Neuron (in vitro differentiated cells): ENCODE data around the gene CCR4.
"Not testable (repeated sequence)": the region's sequence is repeated elsewhere in the genome, so short reads cannot be mapped to it uniquely, and the experiment has no call there.

ENCODE experiments used
- H2AFZ ChIP-seq: one replicate; pipeline ENCODE4 v1.6.1; 2013; ENCODE audit warnings: low read depth, mild to moderate bottlenecking, inconsistent platforms, low read length, moderate library complexity
- H3K27me3 ChIP-seq: one replicate; pipeline ENCODE4 v1.6.1; 2013; ENCODE audit warnings: low read length; ENCODE audit not compliant: insufficient read depth
- H3K36me3 ChIP-seq: one replicate; pipeline ENCODE4 v1.6.1; 2013; ENCODE audit warnings: low read length; ENCODE audit not compliant: insufficient read depth
- H3K4me1 ChIP-seq: one replicate; pipeline ENCODE4 v1.6.1; 2013; ENCODE audit warnings: low read length; ENCODE audit not compliant: insufficient read depth
- H3K4me3 ChIP-seq: 2 replicates; pipeline ENCODE4 v1.5.1; 2013; ENCODE audit warnings: mild to moderate bottlenecking, low read length, moderate library complexity
- H3K9me3 ChIP-seq: one replicate; pipeline ENCODE4 v1.6.1; 2013; ENCODE audit warnings: low read length

Gene CCR4

GRCh38 chr3:32975891-32976595, 24.6 kb downstream of the CCR4 start:
- no peaks in the 10 kb centered on the region for H3K4me1 ChIP-seq

GRCh38 chr3:32977861-32978260, 26.4 kb downstream of the CCR4 start:
- no peak overlapping the region for H2AFZ ChIP-seq
- H3K4me1 ChIP-seq = no peaks in the 10 kb centered on the region
- H3K36me3 ChIP-seq = no peaks in the 10 kb centered on the region
- H3K27me3 ChIP-seq = no peaks in the 10 kb centered on the region
- H3K4me3 ChIP-seq = no peak overlapping the region
- H3K9me3 ChIP-seq = no peaks in the 10 kb centered on the region

More at GRCh38 chr3:32975891-32976595, 24.6 kb downstream of the CCR4 start:
- H2AFZ ChIP-seq = no peak overlapping the region
- H3K9me3 ChIP-seq = no peaks in the 10 kb centered on the region
- no peak overlapping the region for H3K4me3 ChIP-seq
- H3K36me3 ChIP-seq = no peaks in the 10 kb centered on the region
- no peaks in the 10 kb centered on the region for H3K27me3 ChIP-seq

GRCh38 chr3:32978331-32978730, 26.9 kb downstream of the CCR4 start:
- Histone ChIP-seq H3K27me3 (no peaks in the 10 kb centered on the region), H3K4me1 (no peaks in the 10 kb centered on the region), H3K36me3 (no peaks in the 10 kb centered on the region), H3K9me3 (no peaks in the 10 kb centered on the region), H2AFZ (no peak overlapping the region), H3K4me3 (no peak overlapping the region)

- Histone ChIP-seq H3K36me3 (no peaks in the 10 kb centered on the region), H3K9me3 (no peaks in the 10 kb centered on the region), H3K27me3 (no peaks in the 10 kb centered on the region), H3K4me3 (no peak overlapping the region), H3K4me1 (no peaks in the 10 kb centered on the region), H2AFZ (no peak overlapping the region)
Observed at GRCh38 chr3:32983124-32983523, 31.7 kb downstream of the CCR4 start.

GRCh38 chr3:32984918-32985317, 33.5 kb downstream of the CCR4 start:
- not testable (repeated sequence) for H3K36me3 ChIP-seq, H3K4me3 ChIP-seq, H3K4me1 ChIP-seq, H3K27me3 ChIP-seq, H2AFZ ChIP-seq, H3K9me3 ChIP-seq

- H3K4me3 ChIP-seq = no peak overlapping the region
- no peaks in the 10 kb centered on the region for H3K27me3 ChIP-seq
- H3K9me3 ChIP-seq = no peaks in the 10 kb centered on the region
- H2AFZ ChIP-seq = no peak overlapping the region
- no peaks in the 10 kb centered on the region for H3K36me3 ChIP-seq
- H3K4me1 ChIP-seq = no peaks in the 10 kb centered on the region
Observed at GRCh38 chr3:32989171-32989570, 37.7 kb downstream of the CCR4 start.

- Histone ChIP-seq H3K9me3 (no peaks in the 10 kb centered on the region), H3K4me3 (no peak overlapping the region), H3K36me3 (no peaks in the 10 kb centered on the region), H2AFZ (no peak overlapping the region), H3K27me3 (no peaks in the 10 kb centered on the region), H3K4me1 (no peaks in the 10 kb centered on the region)
Observed at GRCh38 chr3:32990116-32990515, 38.7 kb downstream of the CCR4 start.

GRCh38 chr3:32991781-32992180, 40.3 kb downstream of the CCR4 start:
- Histone ChIP-seq H3K36me3 (no peaks in the 10 kb centered on the region), H2AFZ (no peak overlapping the region)

GRCh38 chr3:32992310-32992686, 40.9 kb downstream of the CCR4 start:
- no peaks in the 10 kb centered on the region for H3K9me3 ChIP-seq
- H3K4me1 ChIP-seq = no peaks in the 10 kb centered on the region
- no peaks in the 10 kb centered on the region for H3K36me3 ChIP-seq
- no peak overlapping the region for H3K4me3 ChIP-seq
- H2AFZ ChIP-seq = no peak overlapping the region
- no peaks in the 10 kb centered on the region for H3K27me3 ChIP-seq

More at GRCh38 chr3:32991781-32992180, 40.3 kb downstream of the CCR4 start:
- no peaks in the 10 kb centered on the region for H3K4me1 ChIP-seq
- no peaks in the 10 kb centered on the region for H3K9me3 ChIP-seq
- H3K27me3 ChIP-seq = no peaks in the 10 kb centered on the region
- no peak overlapping the region for H3K4me3 ChIP-seq

GRCh38 chr3:32994045-32994444, 42.6 kb downstream of the CCR4 start:
- Histone ChIP-seq H3K27me3 (no peaks in the 10 kb centered on the region), H2AFZ (no peak overlapping the region), H3K36me3 (no peaks in the 10 kb centered on the region), H3K9me3 (no peaks in the 10 kb centered on the region), H3K4me1 (no peaks in the 10 kb centered on the region), H3K4me3 (no peak overlapping the region)

GRCh38 chr3:32995098-32995497, 43.7 kb downstream of the CCR4 start:
- Histone ChIP-seq H3K36me3 (no peaks in the 10 kb centered on the region), H3K9me3 (no peaks in the 10 kb centered on the region), H3K27me3 (no peaks in the 10 kb centered on the region), H2AFZ (no peak overlapping the region), H3K4me1 (no peaks in the 10 kb centered on the region), H3K4me3 (no peak overlapping the region)

GRCh38 chr3:32996048-32996754, 44.8 kb downstream of the CCR4 start:
- Histone ChIP-seq H3K9me3 (no peaks in the 10 kb centered on the region), H3K27me3 (no peaks in the 10 kb centered on the region), H2AFZ (no peak overlapping the region), H3K4me3 (no peak overlapping the region), H3K36me3 (no peaks in the 10 kb centered on the region), H3K4me1 (no peaks in the 10 kb centered on the region)

GRCh38 chr3:32996755-32997091, 45.3 kb downstream of the CCR4 start:
- Histone ChIP-seq H3K4me3 (no peak overlapping the region), H3K36me3 (no peaks in the 10 kb centered on the region), H2AFZ (no peak overlapping the region), H3K9me3 (no peaks in the 10 kb centered on the region), H3K4me1 (no peaks in the 10 kb centered on the region), H3K27me3 (no peaks in the 10 kb centered on the region)
